T-helper 22 cell (primary cell): Measurements from ENCODE around the gene SLC25A10.
"Not testable (repeated sequence)": the region's sequence is repeated elsewhere in the genome, so short reads cannot be mapped to it uniquely, and the experiment has no call there.

Experiments used
- DNase-seq: peaks from one replicate; pipeline ENCODE4 v3.0.0-alpha.2; 2020; ENCODE audit warnings: low read depth

SLC25A10 gene

DNA sequence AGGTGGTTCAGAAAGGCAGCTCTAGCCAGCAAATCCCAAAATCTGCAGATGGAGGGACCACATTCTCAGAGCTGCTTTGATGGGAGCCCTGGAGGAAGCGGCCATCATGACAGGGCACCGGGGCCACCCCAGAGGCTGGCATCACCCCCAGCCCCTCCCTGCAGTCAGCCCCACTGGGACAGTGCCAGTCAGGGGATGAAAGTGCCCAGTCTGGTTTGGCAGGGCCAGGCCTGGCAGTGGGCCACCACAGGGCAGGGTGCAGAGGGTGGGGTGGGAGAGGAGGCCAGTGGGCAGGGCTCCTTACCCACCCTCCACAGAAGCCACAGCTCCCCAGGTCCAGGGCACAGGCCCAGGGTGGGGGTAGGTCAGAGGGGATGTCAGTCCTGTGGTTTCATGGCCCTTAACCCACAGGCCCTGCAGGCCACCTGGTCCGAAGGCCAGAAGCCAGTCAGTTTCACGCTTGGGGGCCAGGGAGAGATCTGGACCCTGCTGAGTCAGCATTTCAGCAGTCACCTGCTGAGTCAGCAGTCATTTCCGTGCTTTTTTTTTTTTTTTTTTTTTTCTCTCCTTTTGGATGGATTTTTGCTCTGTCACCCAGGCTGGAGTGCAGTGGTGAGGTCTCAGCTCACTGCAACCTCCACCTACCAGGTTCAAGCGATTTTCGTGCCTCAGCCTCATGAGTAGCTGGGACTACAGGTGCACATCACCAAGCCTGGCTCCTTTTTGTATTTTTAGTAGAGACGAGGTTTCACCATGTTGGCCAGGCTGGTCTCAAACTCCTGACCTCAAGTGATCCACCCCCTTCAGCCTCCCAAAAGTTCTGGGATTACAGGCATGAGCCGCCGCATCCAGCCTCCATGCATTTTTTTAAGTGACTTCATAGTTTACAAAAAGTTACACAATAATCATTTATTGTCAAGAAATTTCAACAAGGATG is 10.4 kb downstream of the SLC25A10 start:
- DNase-seq: no peak

DNA sequence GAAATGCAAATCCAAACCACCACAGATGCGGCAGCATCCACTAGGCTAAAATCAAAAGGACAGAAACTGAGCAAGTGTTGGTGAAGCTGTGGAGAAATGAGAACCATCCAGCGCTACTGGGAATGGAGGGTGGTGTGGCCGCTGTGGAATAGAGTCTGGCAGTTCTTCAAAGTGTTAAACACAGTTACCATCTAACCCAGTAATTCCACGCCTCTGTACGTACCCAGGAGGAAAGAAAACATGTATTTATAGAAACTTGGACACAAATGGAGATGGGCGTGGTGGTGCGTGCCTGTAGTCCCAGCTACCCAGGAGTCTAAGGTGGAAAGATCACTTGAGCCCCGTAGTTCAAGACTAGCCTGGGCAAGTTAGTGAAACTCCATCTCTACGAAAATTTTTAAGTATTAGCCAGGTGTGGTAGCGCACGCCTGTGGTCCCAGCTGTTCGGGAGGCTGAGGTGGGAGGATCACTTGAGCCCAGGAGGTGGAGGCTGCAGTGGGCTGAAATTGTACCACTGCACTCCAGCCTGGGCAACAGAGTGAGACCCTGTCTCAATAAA is 11.6 kb downstream of the SLC25A10 start:
- DNase-seq: no peak

DNA sequence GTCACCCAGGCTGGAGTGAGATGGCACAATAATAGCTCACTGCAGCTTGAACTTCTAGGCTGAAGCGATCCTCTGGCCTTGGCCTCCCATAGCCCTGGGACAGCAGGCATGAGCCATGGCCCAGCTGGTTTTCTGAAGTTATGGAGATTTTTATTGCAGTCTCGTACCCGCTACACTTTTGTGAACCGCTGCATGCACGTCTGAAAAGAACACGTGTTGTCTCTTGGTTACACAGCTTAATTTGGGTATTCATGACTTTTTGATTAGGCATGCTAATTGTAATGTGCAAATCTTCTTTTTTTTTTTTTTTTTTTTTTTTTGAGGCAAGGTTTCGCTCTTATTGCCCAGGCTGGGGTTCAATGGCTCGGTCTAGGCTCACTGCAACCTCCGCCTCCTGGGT is 13.4 kb downstream of the SLC25A10 start:
- DNase-seq: no peak

DNA sequence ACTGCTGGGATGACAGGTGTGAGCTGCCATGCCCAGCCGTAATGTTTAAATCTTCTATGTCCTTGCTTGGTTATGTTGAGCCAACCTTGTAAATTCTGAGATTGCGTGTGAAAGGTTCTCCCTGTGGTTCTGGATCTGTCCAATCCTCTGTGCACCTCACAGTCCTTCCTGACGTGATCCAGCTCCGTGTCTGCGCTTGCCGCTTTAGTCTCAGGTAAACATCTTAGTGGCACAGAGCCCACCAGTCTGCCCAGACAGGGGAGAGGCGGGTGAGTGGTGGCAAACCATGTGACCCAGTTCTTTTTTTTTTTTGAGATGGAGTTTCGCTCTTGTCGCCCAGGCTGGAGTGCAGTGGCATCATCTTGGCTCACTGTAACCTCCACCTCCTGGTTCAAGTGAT is 13.9 kb downstream of the SLC25A10 start:
- DNase-seq: no peak

DNA sequence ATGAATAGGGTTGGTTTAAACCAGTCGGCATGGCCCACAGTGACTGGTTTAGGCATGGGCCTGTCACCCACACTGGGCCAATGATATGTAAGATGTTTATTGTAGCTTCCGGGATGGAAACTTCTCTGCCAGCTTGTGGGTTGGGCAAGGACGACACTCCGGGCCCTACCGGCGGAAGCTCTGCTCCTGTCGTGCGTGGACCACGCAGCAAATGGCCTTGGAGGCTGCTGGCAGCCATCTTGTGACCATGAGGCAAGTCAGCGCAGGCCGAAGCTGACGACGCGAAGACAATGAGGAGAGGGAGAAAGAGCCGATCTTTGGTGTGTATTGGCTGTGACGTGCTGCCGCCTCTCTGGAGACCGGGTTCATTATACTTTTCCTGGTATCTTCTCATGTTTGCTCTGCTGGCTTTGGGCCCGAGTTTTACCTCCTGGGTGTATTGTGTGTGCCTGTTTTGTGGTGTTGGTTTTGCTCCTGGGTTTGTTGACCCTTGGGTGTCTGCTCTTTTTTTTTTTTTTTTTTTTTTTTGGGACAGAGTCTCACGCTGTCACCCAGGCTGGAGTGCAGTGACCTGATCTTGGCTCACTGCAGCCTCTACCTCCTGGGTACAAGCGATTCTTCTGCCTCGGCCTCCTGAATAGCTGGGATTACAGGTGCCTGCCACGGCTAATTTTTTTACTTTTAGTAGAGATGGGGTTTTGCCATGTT is 15.4 kb downstream of the SLC25A10 start:
- DNase-seq: no peak

DNA sequence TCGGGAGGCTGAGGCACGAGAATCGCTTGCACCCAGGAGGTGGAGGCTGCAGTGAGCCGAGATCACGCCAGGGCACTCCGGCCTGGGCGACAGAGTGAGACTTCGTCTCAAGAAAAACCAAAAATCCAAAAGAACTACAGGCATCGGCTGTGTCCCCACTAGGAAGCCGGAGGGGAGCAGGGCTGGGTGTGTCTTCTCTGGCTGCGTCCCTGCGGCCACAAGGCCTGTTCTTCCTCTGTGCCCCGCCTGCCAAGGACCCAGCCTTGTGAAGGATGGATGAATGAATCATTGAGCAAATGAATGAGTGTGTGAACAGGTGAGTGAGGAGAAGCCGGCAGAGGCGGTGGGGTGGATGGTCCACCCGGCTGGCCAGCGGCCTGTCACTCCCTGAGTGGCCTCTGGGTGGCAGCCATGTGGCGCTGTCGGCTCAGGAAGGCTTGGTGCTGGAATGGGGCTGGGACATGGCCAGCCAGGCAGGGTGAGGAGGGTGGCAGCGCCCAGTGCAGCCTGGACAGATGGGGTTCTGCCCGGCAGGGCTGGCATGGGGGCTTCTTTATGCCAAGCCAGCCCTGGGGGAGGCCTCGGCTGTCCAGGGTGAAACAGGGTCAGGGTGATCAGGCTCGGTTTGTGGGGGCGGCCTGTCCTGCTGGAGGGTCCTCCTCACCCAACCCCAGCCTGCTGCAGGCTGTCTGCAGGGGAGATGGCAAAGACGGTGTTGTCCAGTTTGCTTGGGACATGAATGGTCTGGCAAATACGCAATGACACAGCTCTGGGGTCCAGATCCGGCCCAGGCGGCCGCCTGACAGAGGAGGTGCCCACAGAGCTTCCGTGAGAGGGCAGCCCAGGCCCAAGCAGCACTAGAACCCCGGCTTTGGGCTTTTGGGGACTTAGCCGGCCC is 21.7 kb downstream of the SLC25A10 start:
- no peak for DNase-seq

DNA sequence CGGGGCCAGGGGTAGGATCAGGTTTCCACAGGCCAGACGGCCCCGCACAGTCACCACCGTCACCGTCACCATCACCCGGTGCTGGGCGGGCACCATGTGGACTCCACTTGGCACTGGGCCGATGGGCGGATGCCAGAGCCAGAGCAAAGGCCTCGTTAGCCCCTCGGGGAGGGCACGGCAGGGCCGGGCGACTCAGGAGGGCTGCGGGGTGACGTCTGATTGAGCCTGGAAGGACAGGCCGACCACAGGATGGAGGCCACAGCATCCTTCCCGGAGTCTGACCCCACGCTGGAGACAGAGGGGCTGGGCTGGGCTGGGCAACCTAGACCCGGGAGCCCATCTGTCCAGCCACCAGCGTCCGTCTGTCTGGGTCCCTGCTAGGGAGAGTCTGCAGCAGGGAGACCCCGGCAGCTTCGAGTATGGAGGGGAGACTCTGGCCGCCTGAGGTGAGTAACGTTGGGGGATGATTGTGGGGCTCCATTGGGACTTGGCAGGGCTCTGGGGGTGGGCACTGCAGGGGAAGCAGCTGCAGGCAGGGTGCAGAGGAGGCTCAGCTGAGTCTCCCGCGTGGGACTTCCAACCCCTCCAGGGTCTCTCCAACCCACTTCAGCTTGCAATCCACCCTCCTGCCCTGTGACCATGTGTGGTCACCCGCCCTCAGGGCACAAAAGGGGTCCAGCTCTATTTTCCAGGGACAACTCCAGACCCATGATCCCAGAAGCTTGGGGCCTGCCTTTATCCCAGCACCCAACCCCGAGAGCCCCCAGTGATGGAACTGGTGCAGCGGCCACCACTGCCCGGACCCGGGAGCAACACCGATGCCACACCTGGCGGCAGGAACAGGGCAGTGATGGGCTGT is 22.6 kb downstream of the SLC25A10 start:
- DNase-seq: no peak

DNA sequence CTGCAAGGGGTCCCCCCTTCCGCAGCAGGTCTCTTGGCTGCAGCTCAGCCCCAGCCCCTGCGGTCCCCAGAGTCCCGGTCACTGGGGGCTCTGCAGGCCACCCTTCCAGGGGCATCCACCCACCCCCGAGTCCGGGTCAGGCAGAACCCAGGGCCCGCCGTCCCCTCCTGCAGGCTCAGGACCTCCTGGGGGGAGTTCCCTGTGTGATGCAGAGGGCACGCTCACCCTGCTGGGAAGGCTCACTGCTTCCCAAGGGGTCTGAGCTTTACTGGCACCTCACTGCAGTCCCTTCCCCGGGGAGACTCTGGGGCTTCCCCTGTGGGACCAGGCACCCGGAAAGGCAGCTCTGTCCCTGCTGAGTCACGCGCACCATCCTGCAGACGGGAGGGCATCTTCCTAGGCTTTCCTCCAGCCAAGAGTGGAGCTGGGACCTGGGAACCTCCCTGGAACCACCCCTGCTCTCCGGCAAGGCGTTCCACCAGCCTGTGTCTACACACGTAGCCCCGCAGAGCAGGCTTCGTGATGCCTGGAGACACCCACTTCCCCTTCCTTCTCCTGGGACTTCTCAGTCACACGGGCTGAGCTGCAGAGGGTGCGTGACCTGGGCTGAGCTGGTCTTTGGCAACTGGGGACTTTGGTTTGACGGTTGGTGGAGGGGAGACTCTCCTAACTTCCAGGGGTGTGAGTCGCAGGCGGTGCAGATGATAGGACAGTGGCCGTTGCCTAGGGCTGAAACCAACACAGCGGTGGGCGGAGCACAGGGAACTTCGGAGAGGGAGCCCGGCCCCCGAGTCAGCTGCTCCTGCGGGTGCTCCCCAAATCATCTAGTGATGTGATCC is 23.4 kb downstream of the SLC25A10 start:
- DNase-seq: no peak

DNA sequence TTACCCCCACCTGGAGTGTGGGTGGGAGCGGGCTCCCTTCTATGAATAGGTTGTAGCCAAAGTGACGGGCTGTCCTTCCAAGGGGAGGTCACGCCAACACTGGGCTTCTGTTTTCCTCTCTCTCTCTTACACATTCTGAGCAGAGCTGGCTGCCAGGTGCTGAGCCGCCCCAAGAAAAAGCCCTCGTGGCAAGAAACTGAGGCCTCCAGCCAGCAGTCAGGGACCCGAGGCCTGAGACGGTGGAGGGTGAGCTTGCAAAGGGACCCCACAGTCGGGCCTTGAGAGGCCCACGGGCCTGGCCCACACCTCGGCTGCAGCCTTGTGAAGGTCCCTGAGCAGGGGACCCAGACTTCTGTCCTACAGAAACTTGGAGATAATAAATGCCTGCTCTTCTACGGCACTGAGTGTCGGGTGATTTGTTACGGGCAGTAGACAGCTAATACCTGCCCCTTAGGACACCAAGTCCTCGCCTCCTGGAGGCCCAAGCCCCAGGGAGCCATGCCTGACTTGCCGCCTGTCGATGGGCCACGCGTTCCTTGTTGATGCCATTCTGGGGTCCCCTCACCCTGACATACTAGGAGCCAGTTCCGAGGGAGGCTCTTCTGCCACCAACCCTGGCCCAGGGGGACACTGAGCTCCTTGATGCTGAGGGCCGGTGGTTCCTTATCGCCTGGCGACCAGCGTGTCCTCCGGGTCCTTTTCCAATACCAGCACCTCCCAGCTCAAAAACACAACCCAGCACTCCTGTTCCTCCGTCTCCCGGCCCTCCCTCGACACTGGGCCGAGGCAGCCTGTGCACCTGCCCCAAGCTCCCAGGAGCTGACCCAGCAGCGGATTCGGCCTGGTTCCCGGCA is 26.1 kb downstream of the SLC25A10 start:
- no peak for DNase-seq

DNA sequence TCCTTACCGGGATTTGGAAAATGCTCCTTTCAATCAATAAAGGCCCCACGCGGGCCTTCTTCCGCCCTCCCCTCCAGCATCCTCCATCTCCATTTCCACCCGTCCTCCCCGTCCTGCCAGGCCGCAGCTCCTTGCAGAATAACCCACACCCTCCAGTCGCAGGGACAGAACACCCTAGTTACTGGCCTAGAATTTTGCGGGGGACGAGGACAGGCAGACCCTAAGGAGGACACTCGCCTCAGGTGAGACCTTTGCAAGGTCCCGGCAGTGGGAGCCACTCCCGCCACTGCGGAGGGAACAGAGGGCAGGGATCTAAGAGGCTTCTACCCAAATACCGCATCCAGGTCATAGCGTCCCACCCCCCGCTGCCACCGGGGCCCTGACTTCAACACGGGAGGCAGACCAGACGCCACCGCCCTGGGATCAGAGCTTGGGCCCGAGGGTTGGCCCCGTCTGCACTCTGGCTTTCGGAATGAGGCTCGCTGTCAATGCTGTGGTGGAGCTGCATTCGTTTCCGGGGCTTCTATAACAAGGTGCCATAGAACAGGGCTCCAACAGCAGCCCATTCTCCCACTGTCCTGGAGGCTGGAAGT is 26.8 kb downstream of the SLC25A10 start:
- no peak for DNase-seq

DNA sequence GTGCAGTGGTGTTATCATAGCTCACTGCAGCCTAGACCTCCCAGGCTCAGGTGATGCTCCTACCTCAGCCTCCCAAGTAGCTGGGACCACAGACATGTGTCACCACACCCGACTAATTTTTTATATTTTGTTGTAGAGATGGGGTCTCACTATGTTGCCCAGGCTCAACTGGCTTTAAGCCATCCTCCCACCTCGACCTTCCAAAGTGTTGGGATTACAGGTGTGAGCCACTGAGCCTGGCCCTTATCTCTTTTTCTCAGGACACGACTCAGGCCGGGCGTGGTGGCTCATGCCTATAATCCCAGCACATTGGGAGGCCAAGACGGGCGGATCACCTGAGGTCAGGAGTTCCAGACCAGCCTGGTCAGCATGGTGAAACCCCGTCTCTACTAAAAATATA is 27.5 kb downstream of the SLC25A10 start:
- DNase-seq: not testable (repeated sequence)

DNA sequence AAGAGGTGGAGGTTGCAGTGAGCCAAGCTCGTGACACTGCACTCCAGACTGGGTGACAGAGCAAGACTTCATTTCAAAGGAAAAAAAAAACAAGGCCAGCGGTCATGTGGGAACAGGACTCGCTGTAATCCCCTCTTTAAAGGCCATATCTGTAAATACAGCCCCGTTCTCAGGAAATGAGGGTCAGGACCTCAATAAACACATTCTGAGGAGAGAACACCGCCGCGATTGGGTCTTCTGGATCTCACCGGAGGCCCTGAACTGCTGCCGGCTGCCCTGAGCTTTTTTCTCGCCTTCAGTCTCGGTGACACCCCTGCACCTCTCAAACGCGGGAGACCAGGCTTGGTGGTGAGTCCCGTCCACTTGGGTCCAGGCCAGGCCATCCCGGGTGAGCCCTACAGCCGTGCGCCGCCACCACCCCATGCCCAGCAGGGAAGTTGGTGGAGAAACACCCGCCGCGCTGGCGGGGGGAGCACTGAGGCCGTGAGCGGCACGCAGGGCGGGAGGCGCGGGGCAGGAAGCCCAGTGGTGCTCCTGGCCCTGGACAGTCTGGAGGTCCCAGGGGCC is 28.4 kb downstream of the SLC25A10 start:
- DNase-seq: no peak

DNA sequence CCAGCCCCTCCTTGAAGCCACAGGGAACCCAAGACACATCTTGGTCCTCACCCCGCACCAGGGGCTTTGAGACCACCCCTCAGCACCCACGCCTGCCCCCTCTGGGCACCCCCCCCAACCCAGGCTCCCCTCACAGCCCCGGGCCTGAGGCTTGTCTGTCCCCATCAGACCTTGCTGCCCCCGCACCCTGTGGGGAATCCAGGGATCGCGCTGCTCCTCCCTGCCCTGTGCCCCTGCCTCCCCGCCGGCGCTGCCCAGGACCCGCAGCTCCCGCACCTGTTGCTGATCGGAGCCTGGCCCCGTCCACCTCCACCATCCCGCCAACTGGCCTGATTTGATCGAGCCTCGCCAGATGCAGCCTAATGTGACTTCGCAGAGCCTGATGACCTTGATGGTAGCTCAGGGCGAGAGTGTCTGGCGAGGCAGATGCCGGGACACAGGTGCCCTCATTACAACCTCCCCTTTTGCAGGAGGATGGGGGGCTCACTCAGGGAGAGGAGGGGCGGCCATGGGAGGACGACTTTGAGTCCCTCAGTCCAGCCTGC is 29.0 kb downstream of the SLC25A10 start:
- DNase-seq: no peak

DNA sequence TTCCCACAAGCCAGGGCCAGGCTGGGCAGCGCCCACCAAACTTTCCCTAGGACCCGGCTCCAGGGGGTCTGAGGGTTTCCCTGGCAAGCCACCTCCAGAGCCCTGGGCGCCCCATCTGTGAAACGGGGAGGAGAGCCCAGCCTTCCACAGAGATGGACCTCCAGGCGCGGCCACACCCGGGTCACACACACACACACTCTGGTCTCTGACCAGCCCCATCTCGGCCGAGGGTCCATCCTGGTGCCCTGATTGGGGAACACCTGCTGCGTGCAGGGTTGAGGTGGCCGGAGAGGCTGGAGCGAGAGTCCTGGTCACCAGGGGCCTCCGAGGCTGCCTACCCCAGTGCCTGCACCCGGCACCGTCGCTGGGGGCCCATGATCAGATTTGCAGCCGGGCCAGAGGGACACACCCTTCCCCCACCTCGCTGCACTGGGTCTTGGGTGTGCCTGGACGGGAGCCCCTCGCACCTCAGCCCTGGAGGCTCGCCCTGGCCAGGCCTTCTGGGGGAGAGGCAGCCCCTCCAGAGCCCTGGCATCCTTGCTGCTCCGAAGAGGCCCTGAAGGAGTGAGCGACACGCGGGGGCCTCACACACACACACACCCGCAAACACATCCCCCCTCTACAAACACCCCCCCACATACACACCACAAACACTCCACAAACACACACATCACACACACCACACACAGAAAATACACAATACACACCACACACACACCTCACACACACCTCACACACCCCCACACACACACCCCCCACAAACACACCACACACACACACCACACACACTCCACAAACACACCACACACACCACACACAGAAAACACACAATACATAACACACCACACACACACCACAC is 29.7 kb downstream of the SLC25A10 start:
- DNase-seq: no peak
